ENCODE measurements around the gene CDHR5. TPM values are rescaled to one million over a fixed set of nuclear protein-coding genes. Genes with fewer than 3 reads are reported as not detected.

Gene CDHR5
- total and polyA plus RNA-seq, 2 of the 4 experiments (the other 2 are of a cell fraction), result not detected

DNA sequence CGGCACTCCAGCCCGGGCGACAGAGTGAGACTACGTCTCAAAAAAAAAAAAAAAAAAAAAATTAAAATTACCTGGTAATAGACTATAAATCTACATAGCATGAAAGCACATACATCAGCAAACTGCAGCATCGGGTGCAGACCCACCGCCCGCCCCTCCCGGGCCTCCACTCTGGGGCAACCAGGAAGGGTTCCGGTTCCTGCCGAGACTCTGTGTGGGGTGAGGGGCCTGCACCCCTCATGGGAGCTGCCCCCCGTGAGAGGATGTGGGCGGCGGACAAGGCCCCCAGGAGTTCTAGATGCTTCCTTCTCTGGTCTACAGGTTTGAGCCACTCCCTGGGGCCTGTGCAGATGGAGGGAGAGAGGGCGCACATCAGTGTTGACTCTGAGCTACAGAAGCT, 21.5 kb upstream of the CDHR5 start:
- in situ Hi-C loops (cut with MboI; ENCODE audit: low sequenced_read_pairs), result no loop called here
- H3K9me3 ChIP-seq (ENCODE audit: control insufficient read depth, insufficient read depth, low read length), result no peaks in the 10 kb centered on the region
- POLR2A ChIA-PET (ENCODE audit: unreplicated experiment), result no interaction called here

More for the DNA sequence above, 21.5 kb upstream of the CDHR5 start:
- intact Hi-C loops (cut with micrococcal nuclease) (no loop called here), dilution Hi-C loops (cut with HindIII; ENCODE audit: low sequenced_read_pairs, unreplicated experiment) (no loop called here)
- Histone ChIP-seq H2AFZ (replicated peaks; ENCODE audit: low read length, poor library complexity) (no peak overlapping the region), H3K4me2 (ENCODE audit: low read depth, low read length) (no peak overlapping the region), H4K5ac (ENCODE audit: low read depth, low read length) (no peak overlapping the region), H4K20me1 (ENCODE audit: insufficient read depth, low read length) (peaks cover 6% of the 10 kb centered on the region; the same call in 1 of the 2 replicates), H3K4me1 (ENCODE audit: control insufficient read depth, insufficient read depth, low read length) (peaks cover 3% of the 10 kb centered on the region), H3K4ac (ENCODE audit: low read depth, low read length) (no peak overlapping the region), H3K27ac (ENCODE audit: insufficient read depth, low read length) (no peak overlapping the region), H2BK5ac (ENCODE audit: low read depth, low read length, poor library complexity, severe bottlenecking) (no peak overlapping the region), H3K27me3 (ENCODE audit: control insufficient read depth, insufficient read depth, low read length) (no peaks in the 10 kb centered on the region), H2BK20ac (ENCODE audit: low read depth, low read length) (no peak overlapping the region), H4K91ac (ENCODE audit: insufficient read depth, low read depth, low read length) (no peak overlapping the region), H2BK120ac (ENCODE audit: low read depth, low read length) (no peak overlapping the region), H3K36me3 (ENCODE audit: control insufficient read depth, insufficient read depth, low read length) (peaks cover 29% of the 10 kb centered on the region), H3K9ac (ENCODE audit: low read depth, low read length) (no peak overlapping the region), H2AK5ac (ENCODE audit: low read depth, low read length) (no peak overlapping the region), H3K56ac (ENCODE audit: extremely low read depth, insufficient read depth, low read length) (no peak overlapping the region), H3K23ac (ENCODE audit: low read depth, low read length) (no peak overlapping the region), H3K9me1 (ENCODE audit: insufficient read depth, low read length) (no peaks in the 10 kb centered on the region), H3K18ac (ENCODE audit: low read depth, low read length) (no peak overlapping the region), H4K8ac (ENCODE audit: low read depth in 2 of 2, low read length in 2 of 2) (no peak overlapping the region), H3K79me1 (ENCODE audit: low read depth in 1 of 2, low read length in 2 of 2) (no peaks in the 10 kb centered on the region; a peak in 1 of 4 replicates), H3K4me3 (ENCODE audit: insufficient read depth, low read depth, low read length) (no peak overlapping the region), H2BK15ac (ENCODE audit: low read depth, low read length) (no peak overlapping the region), H3K14ac (replicated peaks; ENCODE audit: low read depth, low read length) (no peak overlapping the region), H2AK9ac (replicated peaks; ENCODE audit: low read depth, low read length, poor library complexity) (no peak overlapping the region)
- DNase-seq (no peak), ATAC-seq (ENCODE audit: low read depth) (no peak)
- CTCF ChIA-PET, result no interaction called here
- no TSS peak for BruUV-seq (replicated peaks)
- WGBS, 2 experiments (ENCODE audit: extremely low coverage in 2 of 2, insufficient read length in 1 of 2), result no CpG with 5 or more reads among the region's 14 CpGs
- TF ChIP-seq POLR2A (IDR thresholded peaks at IDR 0.05; ENCODE audit: low read depth, low read length) (no peak), MAZ (IDR thresholded peaks at IDR 0.05; ENCODE audit: borderline replicate concordance, low read depth, low read length) (no peak), MAFK (IDR thresholded peaks at IDR 0.05; ENCODE audit: low read depth, low read length) (no peak), MXI1 (IDR thresholded peaks at IDR 0.05; ENCODE audit: borderline replicate concordance, low read depth, low read length) (no peak), SMC3 (IDR thresholded peaks at IDR 0.05; ENCODE audit: low read depth, low read length) (no peak), CHD1 (IDR thresholded peaks at IDR 0.05; ENCODE audit: low read depth, low read length) (no peak)
- TF ChIP-seq, protein P1, sequence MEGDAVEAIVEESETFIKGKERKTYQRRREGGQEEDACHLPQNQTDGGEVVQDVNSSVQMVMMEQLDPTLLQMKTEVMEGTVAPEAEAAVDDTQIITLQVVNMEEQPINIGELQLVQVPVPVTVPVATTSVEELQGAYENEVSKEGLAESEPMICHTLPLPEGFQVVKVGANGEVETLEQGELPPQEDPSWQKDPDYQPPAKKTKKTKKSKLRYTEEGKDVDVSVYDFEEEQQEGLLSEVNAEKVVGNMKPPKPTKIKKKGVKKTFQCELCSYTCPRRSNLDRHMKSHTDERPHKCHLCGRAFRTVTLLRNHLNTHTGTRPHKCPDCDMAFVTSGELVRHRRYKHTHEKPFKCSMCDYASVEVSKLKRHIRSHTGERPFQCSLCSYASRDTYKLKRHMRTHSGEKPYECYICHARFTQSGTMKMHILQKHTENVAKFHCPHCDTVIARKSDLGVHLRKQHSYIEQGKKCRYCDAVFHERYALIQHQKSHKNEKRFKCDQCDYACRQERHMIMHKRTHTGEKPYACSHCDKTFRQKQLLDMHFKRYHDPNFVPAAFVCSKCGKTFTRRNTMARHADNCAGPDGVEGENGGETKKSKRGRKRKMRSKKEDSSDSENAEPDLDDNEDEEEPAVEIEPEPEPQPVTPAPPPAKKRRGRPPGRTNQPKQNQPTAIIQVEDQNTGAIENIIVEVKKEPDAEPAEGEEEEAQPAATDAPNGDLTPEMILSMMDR (conservative IDR thresholded peaks at IDR 0.05; ENCODE audit: low read depth, low read length), result no peak
- TF ChIP-seq, protein P2, sequence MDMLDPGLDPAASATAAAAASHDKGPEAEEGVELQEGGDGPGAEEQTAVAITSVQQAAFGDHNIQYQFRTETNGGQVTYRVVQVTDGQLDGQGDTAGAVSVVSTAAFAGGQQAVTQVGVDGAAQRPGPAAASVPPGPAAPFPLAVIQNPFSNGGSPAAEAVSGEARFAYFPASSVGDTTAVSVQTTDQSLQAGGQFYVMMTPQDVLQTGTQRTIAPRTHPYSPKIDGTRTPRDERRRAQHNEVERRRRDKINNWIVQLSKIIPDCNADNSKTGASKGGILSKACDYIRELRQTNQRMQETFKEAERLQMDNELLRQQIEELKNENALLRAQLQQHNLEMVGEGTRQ (IDR thresholded peaks at IDR 0.05; ENCODE audit: low read depth, low read length), result no peak

All from IMR-90 (cell line).